Activated CD4-positive, CD25-positive, alpha-beta regulatory T cell treated with anti-CD3 and anti-CD28 coated beads, Interleukin-2, amount 50 U/mL, for 16 hours (primary cell): ENCODE results near the gene OXCT2.
"Not testable (repeated sequence)": the region's sequence is repeated elsewhere in the genome, so short reads cannot be mapped to it uniquely, and the experiment has no call there.

ENCODE experiments used
- DNase-seq: peaks from one replicate; pipeline ENCODE4 v3.0.0-alpha.2; 2020; ENCODE audit warnings: low read depth, low spot score

The OXCT2 gene

GRCh38 chr1:39787468-39787867, 16.3 kb upstream of the OXCT2 start:
- no peak for DNase-seq

GRCh38 chr1:39787108-39787375, 15.9 kb upstream of the OXCT2 start:
- not testable (repeated sequence) for DNase-seq

- not testable (repeated sequence) for DNase-seq
Observed at GRCh38 chr1:39786303-39787107, 15.4 kb upstream of the OXCT2 start.

- not testable (repeated sequence) for DNase-seq
Observed at GRCh38 chr1:39782685-39783084, 11.5 kb upstream of the OXCT2 start.

GRCh38 chr1:39782103-39782502, 11.0 kb upstream of the OXCT2 start:
- no peak for DNase-seq

GRCh38 chr1:39781349-39781715, 10.2 kb upstream of the OXCT2 start:
- DNase-seq, result no peak

GRCh38 chr1:39779821-39780220, 8.7 kb upstream of the OXCT2 start:
- DNase-seq, result no peak

- DNase-seq, result no peak
Observed at GRCh38 chr1:39779137-39779536, 8.0 kb upstream of the OXCT2 start.

GRCh38 chr1:39778463-39779099, 7.4 kb upstream of the OXCT2 start:
- not testable (repeated sequence) for DNase-seq

- not testable (repeated sequence) for DNase-seq
Observed at GRCh38 chr1:39777896-39778295, 6.7 kb upstream of the OXCT2 start.

GRCh38 chr1:39777306-39777705, 6.2 kb upstream of the OXCT2 start:
- DNase-seq, result no peak

- no peak for DNase-seq
Observed at GRCh38 chr1:39776886-39777285, 5.7 kb upstream of the OXCT2 start.

GRCh38 chr1:39776400-39776713, 5.2 kb upstream of the OXCT2 start:
- DNase-seq, result no peak

GRCh38 chr1:39775676-39776399, 4.7 kb upstream of the OXCT2 start:
- not testable (repeated sequence) for DNase-seq

GRCh38 chr1:39775141-39775540, 4.0 kb upstream of the OXCT2 start:
- not testable (repeated sequence) for DNase-seq

GRCh38 chr1:39773369-39773979, 2.3 kb upstream of the OXCT2 start:
- not testable (repeated sequence) for DNase-seq

- DNase-seq, result not testable (repeated sequence)
Observed at GRCh38 chr1:39770100-39771021, 787 bp downstream of the OXCT2 start.

GRCh38 chr1:39769502-39769901, 1.6 kb downstream of the OXCT2 start:
- DNase-seq, result not testable (repeated sequence)

GRCh38 chr1:39766466-39766865, 4.7 kb downstream of the OXCT2 start:
- DNase-seq, result not testable (repeated sequence)

GRCh38 chr1:39764512-39764911, 6.6 kb downstream of the OXCT2 start:
- not testable (repeated sequence) for DNase-seq

GRCh38 chr1:39763619-39764374, 7.4 kb downstream of the OXCT2 start:
- DNase-seq, result not testable (repeated sequence)
